Activated T-cell treated with anti-CD3 and anti-CD28 coated beads, Interleukin-2, amount 50 U/mL, for 48 hours (primary cell): ENCODE results near the gene GPALPP1.
"Not testable (repeated sequence)": the region's sequence is repeated elsewhere in the genome, so short reads cannot be mapped to it uniquely, and the experiment has no call there.

Experiments
- DNase-seq, 2 experiments: peaks; one replicate each; pipeline ENCODE4 v3.0.0-alpha.2; 2020

GPALPP1 gene

GRCh38 chr13:45007823-45008222 is 18.5 kb downstream of the GPALPP1 start:
- DNase-seq = no peak

GRCh38 chr13:45011198-45011597 is 21.9 kb downstream of the GPALPP1 start:
- no peak for DNase-seq

GRCh38 chr13:45015300-45015699 is 26.0 kb downstream of the GPALPP1 start:
- DNase-seq = no peak

GRCh38 chr13:45016792-45017425 is 27.6 kb downstream of the GPALPP1 start:
- peak in 1 of 2 experiments; percentile 25 for DNase-seq

GRCh38 chr13:45019981-45020380 is 30.6 kb downstream of the GPALPP1 start:
- DNase-seq = not testable (repeated sequence)

- DNase-seq = no peak
Observed at GRCh38 chr13:45021250-45021649, 31.9 kb downstream of the GPALPP1 start.

GRCh38 chr13:45024847-45025246 is 35.5 kb downstream of the GPALPP1 start:
- no peak for DNase-seq

- no peak for DNase-seq
Observed at GRCh38 chr13:45034342-45034741, 45.0 kb downstream of the GPALPP1 start.

- DNase-seq = no peak
Observed at GRCh38 chr13:45036206-45036605, 46.9 kb downstream of the GPALPP1 start.

- DNase-seq = no peak
Observed at GRCh38 chr13:45040173-45040572, 50.8 kb downstream of the GPALPP1 start.

- no peak for DNase-seq
Observed at GRCh38 chr13:45040622-45041021, 51.3 kb downstream of the GPALPP1 start.

- DNase-seq = no peak
Observed at GRCh38 chr13:45042539-45042938, 53.2 kb downstream of the GPALPP1 start.

GRCh38 chr13:45046445-45046844 is 57.1 kb downstream of the GPALPP1 start:
- no peak for DNase-seq

- peak; percentile 83 to 87 for DNase-seq
Observed at GRCh38 chr13:45047394-45048310, 58.3 kb downstream of the GPALPP1 start.

GRCh38 chr13:45048890-45049407 is 59.6 kb downstream of the GPALPP1 start:
- peak; percentile 40 to 45 for DNase-seq

GRCh38 chr13:45049478-45049877 is 60.1 kb downstream of the GPALPP1 start:
- DNase-seq = no peak

- no peak for DNase-seq
Observed at GRCh38 chr13:45051315-45051714, 62.0 kb downstream of the GPALPP1 start.

- peak; percentile 62 to 71 for DNase-seq
Observed at GRCh38 chr13:45055198-45055901, 66.0 kb downstream of the GPALPP1 start.

- peak; percentile 31 for DNase-seq
Observed at GRCh38 chr13:45055902-45056648, 66.7 kb downstream of the GPALPP1 start.

- DNase-seq = no peak
Observed at GRCh38 chr13:45060062-45060461, 70.7 kb downstream of the GPALPP1 start.

- DNase-seq = no peak
Observed at GRCh38 chr13:45063261-45063860, 74.0 kb downstream of the GPALPP1 start.

- not testable (repeated sequence) for DNase-seq
Observed at GRCh38 chr13:45063889-45064288, 74.6 kb downstream of the GPALPP1 start.
